ENCODE results near the gene PDZRN3. TPM values are rescaled to one million over a fixed set of nuclear protein-coding genes. Genes with fewer than 3 reads are reported as not detected.

The PDZRN3 gene
- total RNA-seq, 1 donor from 2014 or later, result 21.9 TPM

- H3K27me3 Mint-ChIP-seq (ENCODE audit: unreplicated experiment), result no peaks in the 10 kb centered on the region
- H3K4me3 Mint-ChIP-seq (ENCODE audit: unreplicated experiment), result no peak overlapping the region
- peaks cover 4% of the 10 kb centered on the region for H3K36me3 Mint-ChIP-seq (ENCODE audit: unreplicated experiment)
- peaks cover 10% of the 10 kb centered on the region for H3K9me3 Mint-ChIP-seq (ENCODE audit: unreplicated experiment)
- no peak overlapping the region for H3K27ac Mint-ChIP-seq (ENCODE audit: unreplicated experiment)
- H3K4me1 Mint-ChIP-seq (ENCODE audit: low read depth, unreplicated experiment), result peaks cover 13% of the 10 kb centered on the region
- DNase-seq, result no peak
- no peak for TF ChIP-seq CTCF (IDR thresholded peaks at IDR 0.05; ENCODE audit: partially characterized antibody, unreplicated experiment)
Observed at GRCh38 chr3:73399106-73399505, 225.6 kb downstream of the PDZRN3 start.

DNA sequence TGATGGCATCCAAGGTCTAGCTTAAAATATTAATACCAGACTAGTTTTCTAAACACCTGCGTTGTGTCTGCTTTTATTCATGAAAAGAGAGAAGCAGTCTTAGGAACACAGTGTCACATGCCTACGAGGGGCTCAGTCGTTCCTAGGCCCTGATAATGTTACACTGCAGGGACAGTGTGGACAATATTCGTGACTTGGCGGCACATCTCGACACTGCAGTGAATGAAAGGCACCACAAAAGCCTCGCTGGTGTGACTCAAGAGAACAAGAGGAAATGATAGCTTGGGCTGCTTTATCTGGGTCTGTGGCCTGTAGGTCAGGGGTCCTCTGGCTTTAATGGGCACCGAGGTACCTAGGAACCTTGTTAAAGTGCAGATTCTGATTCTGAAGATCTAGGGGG is 226.7 kb downstream of the PDZRN3 start:
- no peak overlapping the region for H3K4me3 Mint-ChIP-seq (ENCODE audit: unreplicated experiment)
- no peak overlapping the region for H3K27ac Mint-ChIP-seq (ENCODE audit: unreplicated experiment)
- peaks cover under 1% of the 10 kb centered on the region for H3K36me3 Mint-ChIP-seq (ENCODE audit: unreplicated experiment)
- H3K4me1 Mint-ChIP-seq (ENCODE audit: low read depth, unreplicated experiment), result peaks cover 13% of the 10 kb centered on the region
- H3K27me3 Mint-ChIP-seq (ENCODE audit: unreplicated experiment), result no peaks in the 10 kb centered on the region
- peaks cover 7% of the 10 kb centered on the region for H3K9me3 Mint-ChIP-seq (ENCODE audit: unreplicated experiment)
- no peak for TF ChIP-seq CTCF (IDR thresholded peaks at IDR 0.05; ENCODE audit: partially characterized antibody, unreplicated experiment)
- DNase-seq, result no peak

- Mint-ChIP-seq H3K9me3 (ENCODE audit: unreplicated experiment) (peaks cover 2% of the 10 kb centered on the region), H3K4me3 (ENCODE audit: unreplicated experiment) (no peak overlapping the region), H3K36me3 (ENCODE audit: unreplicated experiment) (no peaks in the 10 kb centered on the region), H3K27ac (ENCODE audit: unreplicated experiment) (no peak overlapping the region), H3K4me1 (ENCODE audit: low read depth, unreplicated experiment) (peaks cover 12% of the 10 kb centered on the region), H3K27me3 (ENCODE audit: unreplicated experiment) (no peaks in the 10 kb centered on the region)
- TF ChIP-seq CTCF (IDR thresholded peaks at IDR 0.05; ENCODE audit: partially characterized antibody, unreplicated experiment), result no peak
- no peak for DNase-seq
Observed at GRCh38 chr3:73394240-73394639, 230.5 kb downstream of the PDZRN3 start.

DNA sequence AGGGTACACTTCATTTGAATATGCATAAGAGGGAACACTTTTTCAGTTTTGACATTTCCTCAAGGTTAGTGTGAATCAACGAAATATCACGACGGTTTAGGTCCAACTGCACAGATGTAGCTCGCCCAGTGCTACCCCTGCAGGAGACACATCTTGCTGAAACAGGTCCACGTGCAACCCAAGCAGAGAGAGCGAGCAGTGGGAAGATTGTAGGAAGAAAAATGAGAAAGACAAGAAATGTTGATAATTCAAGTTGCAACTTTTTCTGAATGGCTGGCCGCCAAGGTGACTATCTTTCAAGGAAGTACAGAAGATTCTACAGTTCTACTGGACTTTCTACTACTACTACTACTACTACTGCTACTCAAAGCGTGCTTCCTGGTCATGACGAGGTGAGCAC is 231.7 kb downstream of the PDZRN3 start:
- H3K27ac Mint-ChIP-seq (ENCODE audit: unreplicated experiment), result no peak overlapping the region
- no peak for TF ChIP-seq CTCF (IDR thresholded peaks at IDR 0.05; ENCODE audit: partially characterized antibody, unreplicated experiment)
- H3K4me3 Mint-ChIP-seq (ENCODE audit: unreplicated experiment), result no peak overlapping the region
- peaks cover 10% of the 10 kb centered on the region for H3K4me1 Mint-ChIP-seq (ENCODE audit: low read depth, unreplicated experiment)
- H3K27me3 Mint-ChIP-seq (ENCODE audit: unreplicated experiment), result no peaks in the 10 kb centered on the region
- DNase-seq, result no peak
- no peaks in the 10 kb centered on the region for H3K36me3 Mint-ChIP-seq (ENCODE audit: unreplicated experiment)
- peaks cover 2% of the 10 kb centered on the region for H3K9me3 Mint-ChIP-seq (ENCODE audit: unreplicated experiment)

- H3K9me3 Mint-ChIP-seq (ENCODE audit: unreplicated experiment), result peaks cover 2% of the 10 kb centered on the region
- TF ChIP-seq CTCF (IDR thresholded peaks at IDR 0.05; ENCODE audit: partially characterized antibody, unreplicated experiment), result no peak
- H3K36me3 Mint-ChIP-seq (ENCODE audit: unreplicated experiment), result no peaks in the 10 kb centered on the region
- no peaks in the 10 kb centered on the region for H3K27me3 Mint-ChIP-seq (ENCODE audit: unreplicated experiment)
- no peak for DNase-seq
- H3K27ac Mint-ChIP-seq (ENCODE audit: unreplicated experiment), result no peak overlapping the region
- H3K4me1 Mint-ChIP-seq (ENCODE audit: low read depth, unreplicated experiment), result peaks cover 10% of the 10 kb centered on the region
- H3K4me3 Mint-ChIP-seq (ENCODE audit: unreplicated experiment), result no peak overlapping the region
Observed at GRCh38 chr3:73391984-73392383, 232.8 kb downstream of the PDZRN3 start.

Data from glutamatergic neuron (in vitro differentiated cells).